GM18951 (cell line): ENCODE measurements around the gene APEX1.
A peak's percentile ranks its signal among the peaks of the same experiment; 100 is the strongest.

Experiments
- POLR2A ChIP-seq: IDR thresholded peaks from 4 replicates; pipeline ENCODE4 v1.6.1; 2011; ENCODE audit warnings: mild to moderate bottlenecking; ENCODE audit not compliant: insufficient read length, insufficient read depth; ENCODE audit errors: extremely low read depth
- in situ Hi-C: fragments of 300-500 bp; cut with MboI; formaldehyde crosslinking; loops from one replicate; pipeline ENCODE4 v1.12.0; 2022; ENCODE audit warnings: low sequenced_read_pairs, mixed read lengths, inconsistent platforms; ENCODE audit not compliant: unreplicated experiment

APEX1 gene

DNA sequence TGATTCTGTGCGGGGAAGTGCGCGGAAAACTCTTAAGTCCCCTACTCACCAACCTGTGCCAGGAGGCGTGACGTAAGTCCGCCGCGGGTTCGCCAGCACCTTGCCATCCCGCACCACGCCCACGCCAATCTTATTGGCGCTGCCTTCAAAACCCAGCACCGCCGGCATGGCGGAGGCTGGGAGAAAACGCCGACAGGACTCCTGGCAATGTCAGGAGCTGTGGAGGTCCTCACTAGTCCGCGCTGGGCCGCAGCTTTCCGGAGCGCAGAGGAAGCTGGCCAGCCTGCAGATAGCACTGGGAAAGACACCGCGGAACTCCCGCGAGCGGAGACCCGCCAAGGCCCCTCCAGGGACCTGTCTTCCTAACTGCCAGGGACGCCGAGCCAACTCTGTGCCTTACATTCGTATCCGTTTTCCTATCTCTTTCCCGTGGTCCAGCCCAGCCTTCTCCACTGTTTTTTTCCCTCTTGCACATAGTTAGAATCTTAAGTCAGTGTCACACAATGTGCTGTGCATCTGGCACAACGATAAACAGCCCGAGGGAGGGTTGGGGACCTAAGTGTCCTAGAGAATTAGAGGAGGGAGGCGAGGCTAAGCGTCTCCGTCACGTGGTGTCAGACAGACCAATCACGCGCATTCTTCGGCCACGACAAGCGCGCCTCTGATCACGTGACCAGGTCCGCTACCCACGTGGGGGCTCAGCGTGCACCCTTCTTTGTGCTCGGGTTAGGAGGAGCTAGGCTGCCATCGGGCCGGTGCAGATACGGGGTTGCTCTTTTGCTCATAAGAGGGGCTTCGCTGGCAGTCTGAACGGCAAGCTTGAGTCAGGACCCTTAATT, at the start of gene APEX1, which contains the start of gene OSGEP:
TSS of gene APEX1 (plus strand) at position 711 of the 839 bp plus-strand sequence. CDS start 420 bp downstream, outside the sequence.
TSS of gene OSGEP (minus strand) at position 297 of the 839 bp plus-strand sequence. CDS start at position 168, 129 bp downstream.
- in situ Hi-C loops: no loop called here
- TF ChIP-seq POLR2A: peak; percentile 71

DNA sequence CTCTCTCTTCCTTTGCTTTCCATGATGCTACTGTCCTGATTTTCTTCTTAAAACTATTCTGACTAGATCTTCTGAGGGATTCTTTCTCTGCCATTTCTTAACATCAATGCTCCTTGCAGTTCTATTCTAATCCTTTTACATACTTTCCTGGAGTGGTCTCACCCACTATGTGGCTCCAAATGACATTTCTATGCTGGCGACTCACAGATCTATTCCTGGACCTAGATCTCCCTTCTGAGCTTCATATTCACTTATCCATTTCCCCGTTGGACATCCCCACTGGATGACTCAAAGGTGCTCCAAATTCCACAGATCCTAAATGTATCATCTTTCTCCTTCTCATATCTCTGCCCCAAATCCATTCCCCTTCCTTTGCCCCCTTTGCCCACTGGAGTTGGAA, 45.8 kb upstream of the APEX1 start:
- in situ Hi-C loops: no loop called here
- TF ChIP-seq POLR2A: no peak

DNA sequence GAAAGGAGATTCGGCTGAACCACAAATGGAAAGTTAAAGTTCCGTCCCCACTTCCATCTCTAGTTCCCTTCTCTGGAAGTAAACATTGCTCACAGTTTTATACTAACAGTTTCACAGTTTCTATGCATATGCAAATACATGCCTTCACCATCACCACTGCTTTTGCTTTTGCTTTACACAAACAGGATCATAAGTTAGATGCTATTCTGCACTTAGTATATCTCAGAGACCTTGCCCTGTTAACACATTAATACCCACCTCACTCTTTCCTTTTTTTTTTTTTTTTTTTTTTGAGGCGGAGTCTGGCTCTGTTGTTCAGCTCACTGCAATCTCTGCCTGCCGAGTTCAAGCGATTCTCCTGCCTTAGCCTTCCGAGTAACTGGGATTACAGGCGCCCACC, 42.6 kb upstream of the APEX1 start:
- no peak for TF ChIP-seq POLR2A
- in situ Hi-C loops: no loop called here

DNA sequence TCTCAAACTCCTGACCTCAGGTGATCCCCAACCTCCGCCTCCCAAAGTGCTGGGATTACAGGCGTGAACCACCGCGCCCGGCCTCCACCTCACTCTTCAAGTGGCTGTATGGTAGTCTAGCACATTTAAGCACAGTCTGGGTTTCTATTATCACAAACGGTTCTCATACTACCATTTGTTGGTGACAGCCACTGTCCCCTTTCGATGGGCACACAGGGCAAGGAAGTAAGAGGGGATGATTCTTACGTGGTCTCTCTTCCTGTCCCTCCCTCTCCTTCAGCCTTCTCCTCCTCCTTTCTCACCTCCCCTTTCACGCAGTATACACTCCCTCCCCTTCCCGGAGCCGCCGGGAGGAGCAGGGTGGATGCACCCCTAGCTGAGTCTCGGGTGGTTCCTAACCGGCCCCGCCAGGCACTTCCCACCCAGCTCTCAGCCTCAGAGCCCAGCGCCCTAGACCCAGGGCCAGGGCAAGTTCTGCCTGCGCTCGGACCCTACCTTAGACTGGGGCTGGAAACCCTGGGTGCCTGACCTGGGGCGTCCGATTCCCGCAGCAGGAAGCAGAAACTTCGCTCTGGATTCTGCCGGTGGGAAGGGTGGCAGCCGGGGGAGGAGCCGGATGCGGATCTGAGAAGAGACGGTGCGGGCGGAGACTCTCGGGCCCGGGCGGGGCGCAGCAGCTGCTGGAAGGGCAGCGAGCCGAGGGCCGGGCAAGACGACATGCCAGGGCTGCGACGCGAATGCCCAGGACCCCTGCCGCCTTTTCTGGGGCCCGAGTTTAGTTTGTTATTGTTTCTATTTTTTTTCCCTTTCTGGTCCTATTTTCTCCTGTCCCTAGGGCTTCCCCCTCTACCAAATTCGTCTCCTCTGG, 41.9 kb upstream of the APEX1 start, which contains the start of gene TEP1:
TSS of gene TEP1 (minus strand) at position 626 of the 868 bp plus-strand sequence. CDS start 5,062 bp downstream, outside the sequence.
- TF ChIP-seq POLR2A: peak; percentile 68
- in situ Hi-C loops: no loop called here

DNA sequence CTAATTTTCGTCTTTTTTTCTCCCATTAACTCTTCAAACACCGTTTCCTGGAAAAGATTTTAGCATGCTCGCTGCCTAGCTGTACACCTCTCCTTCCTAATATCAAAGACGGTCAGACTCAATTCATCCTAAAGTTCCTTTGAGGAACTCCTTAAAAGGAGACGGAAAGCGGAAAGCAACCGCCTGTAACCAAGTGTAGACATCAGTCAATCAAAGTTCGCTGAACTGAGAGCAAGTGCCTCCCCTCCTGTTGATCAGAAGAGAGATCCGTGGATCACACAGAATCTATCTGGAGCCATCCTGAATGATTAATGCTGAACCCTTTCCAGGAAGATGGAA, 41.3 kb upstream of the APEX1 start:
- no peak for TF ChIP-seq POLR2A
- in situ Hi-C loops: no loop called here

DNA sequence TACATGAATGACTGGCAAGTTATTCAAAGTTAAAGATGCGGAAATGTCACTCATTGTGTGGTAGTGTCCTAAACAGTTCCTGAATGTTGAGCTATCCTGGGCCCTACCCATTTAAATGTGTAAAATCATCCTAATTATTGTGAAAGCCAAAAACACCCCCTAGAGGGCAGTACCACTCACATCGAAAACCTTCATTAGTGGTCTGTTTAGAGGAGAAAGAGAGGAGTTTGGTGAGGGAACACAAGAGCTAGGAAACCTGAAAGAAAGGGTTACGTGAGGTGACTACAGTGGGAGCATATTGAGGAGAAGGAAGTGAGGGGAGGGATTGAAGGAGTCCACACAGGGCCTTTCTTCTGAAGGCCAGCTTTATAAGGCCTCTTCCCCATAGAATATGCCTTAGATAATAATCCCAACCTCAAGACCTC, 39.2 kb upstream of the APEX1 start:
- TF ChIP-seq POLR2A: no peak
- in situ Hi-C loops: no loop called here

DNA sequence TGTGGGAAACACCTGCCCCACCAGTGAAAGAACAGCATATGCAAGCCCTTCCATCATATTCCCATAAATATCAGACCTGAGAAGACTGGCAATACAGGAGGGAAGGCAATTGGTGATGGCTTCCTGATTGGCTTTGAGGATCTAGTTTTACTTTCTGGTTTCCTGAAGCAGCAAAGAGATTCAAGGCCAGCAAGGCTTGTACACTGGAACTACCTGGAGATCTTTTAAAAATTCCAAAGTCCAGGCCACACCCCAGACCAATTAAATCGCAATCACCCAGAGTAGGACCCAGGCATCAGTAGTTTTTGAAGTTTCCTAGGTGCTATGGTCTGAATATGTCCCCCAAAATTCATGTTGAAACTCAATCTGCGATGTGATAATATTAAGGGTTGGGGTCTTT, 38.8 kb upstream of the APEX1 start:
- TF ChIP-seq POLR2A: no peak
- in situ Hi-C loops: no loop called here

DNA sequence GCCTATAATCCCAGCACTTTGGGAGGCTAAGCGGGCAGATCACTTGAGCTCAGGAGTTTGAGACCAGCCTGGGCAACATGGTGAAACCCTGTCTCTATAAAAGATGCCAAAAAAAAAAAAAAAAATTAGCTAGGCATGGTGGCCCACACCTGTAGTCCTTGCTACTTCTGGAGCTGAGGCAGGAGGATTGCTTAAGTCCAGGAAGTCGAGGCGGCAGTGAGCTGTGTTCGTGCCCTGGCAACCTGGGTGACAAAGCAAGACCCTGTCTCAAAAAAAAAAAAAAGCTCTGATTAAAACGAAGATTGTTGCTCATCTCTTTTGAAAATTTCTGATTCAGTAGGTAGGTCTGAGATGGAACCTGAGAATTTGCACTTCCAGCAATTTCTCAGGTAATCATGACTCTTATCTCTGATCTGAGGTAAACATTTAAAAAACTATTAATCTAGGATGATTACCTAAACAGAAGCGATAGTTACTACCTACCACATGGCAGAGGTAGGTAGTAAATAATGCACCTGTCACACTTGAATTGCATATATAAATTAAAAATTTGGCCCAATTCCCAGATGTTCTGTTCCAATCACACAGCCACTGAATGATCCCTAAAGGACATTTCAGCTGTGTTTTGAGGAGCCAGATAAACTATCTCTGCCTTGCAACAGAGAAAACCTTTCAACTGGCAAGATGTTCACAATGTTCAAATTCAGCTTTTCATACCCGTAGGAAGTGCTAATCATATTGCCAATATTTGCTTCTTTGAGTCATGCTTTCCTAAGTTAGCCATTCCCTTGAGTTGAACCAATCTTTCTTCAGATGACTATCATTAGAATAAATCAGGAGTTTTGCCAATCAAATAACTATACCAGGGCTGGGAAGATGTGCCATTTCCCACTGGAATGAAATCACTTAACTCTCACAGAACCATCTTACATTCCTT, 37.5 kb upstream of the APEX1 start:
- in situ Hi-C loops: no loop called here
- no peak for TF ChIP-seq POLR2A

DNA sequence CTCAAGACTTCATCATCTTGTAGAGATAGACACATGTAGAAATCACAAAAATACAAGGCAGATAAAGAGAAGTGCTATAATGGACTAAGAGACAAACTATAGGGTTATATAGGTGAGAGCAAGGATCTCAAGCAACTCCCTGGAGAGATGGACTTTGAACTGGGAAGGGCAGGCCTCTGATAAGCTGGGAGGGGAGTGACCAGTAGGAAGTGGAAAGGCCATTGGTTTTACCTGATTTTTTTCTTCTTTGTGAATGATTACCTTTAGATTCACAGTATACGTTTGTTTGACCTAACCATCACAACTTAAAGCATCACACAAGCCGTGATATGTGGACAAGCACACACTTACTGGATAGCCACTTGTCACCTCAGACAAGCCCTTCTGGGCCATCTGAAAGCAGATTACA, 36.5 kb upstream of the APEX1 start:
- TF ChIP-seq POLR2A: no peak
- in situ Hi-C loops: no loop called here

DNA sequence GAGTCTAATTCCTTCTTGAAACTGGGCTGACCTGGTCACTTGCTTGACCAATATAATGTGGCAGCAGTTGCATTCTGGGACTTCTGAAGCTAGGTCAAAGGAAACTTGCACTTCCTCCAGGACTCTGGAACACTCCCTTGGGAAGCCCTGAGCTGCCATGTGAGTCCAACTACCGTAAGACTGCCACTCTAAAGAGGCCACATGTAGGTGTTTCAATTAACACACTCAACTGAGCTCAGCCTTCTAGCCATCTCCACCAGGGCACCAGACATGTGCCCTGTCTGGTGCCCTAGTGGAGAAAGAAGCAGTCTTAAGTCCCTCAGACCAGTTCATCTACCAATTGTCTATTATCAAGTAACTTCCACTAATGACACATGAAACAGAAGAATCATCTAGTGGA, 35.6 kb upstream of the APEX1 start:
- in situ Hi-C loops: no loop called here
- TF ChIP-seq POLR2A: no peak

DNA sequence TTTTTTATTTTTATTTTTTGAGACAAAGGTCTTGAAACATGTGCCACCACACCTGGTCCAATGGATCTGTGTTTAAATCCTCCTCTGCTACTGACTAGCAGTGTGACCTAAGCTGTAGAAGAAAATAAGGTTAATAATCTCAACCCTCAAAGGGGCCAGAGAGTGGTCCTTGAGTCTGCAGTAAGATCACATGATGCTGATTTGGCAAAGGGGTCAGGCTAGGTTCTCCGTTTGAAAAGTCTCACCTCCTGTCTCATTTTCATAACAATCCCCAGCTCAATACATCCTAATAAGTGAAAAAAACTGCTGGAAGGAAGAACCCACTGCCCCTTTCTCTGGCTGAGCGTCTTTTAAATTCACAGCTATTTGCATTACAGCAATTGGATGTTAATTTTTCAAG, 33.8 kb upstream of the APEX1 start:
- in situ Hi-C loops: no loop called here

DNA sequence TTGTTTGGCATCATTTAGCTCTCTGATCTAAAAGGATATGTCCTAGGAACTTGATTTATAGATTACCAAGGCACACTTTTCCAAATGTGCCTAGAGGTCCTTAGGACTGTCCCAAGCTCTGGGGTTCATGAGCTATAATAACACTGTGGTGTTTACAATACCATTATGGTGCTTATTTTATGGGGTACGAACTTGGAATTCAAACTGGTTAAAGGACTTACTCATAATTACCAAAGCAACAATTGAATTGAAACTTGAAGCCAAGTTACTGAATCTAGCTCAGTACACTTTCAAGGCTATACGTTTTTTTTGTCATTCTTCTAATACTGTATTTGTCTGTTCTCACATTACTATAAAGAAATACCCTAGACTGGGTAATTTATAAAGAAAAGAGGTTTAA, 32.1 kb upstream of the APEX1 start:
- in situ Hi-C loops: no loop called here
- TF ChIP-seq POLR2A: no peak

More for the DNA sequence above, 33.8 kb upstream of the APEX1 start:
- no peak for TF ChIP-seq POLR2A

DNA sequence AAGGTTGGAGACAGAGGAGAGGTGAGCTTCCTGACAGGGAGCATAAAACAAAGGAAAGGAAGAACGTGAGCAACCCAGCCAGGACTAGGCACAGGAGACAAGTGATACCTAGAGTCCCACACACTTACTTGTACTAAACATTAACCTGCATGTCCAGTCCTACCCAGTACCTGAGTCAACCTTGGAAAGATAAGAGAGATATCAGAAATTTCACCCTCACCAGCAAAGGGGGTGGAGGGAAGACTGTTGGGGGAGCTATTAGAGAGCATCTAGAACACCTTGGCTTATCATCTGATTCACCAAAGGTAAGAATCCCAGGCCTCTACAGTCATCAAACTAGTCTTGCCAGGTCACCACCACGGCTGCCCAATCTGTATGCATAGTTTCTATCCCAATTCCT, 30.2 kb upstream of the APEX1 start:
- in situ Hi-C loops: no loop called here
- TF ChIP-seq POLR2A: no peak
